ENCODE measurements around the gene TNFSF8.

TNFSF8 gene

GRCh38 chr9:114937516-114937915, 7.1 kb upstream of the TNFSF8 start:
- TF ChIP-seq CTCF (conservative IDR thresholded peaks at IDR 0.05; ENCODE audit: low read length): no peak
- DNase-seq (ENCODE audit: low read depth): no peak

DNA sequence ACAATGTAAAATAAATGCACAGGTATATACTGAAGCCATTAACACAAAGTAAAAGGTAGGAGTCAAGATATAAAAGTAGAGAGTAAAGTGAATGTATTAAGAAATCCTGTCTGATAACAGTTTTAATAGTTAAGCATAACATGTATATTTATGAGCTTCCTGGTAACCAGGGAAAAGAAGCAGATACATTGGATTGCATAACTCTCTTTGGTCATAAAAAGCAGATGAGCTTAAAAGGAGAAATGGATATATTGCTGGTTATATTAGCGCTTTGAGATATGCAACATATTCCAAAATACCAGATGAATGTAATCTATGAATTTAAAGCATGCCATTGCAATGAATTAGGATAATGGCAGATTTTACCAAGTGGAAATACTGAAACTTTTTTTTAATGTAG, 6.2 kb upstream of the TNFSF8 start:
- no peak for TF ChIP-seq CTCF (conservative IDR thresholded peaks at IDR 0.05; ENCODE audit: low read length)
- H3K4me3 ChIP-seq (ENCODE audit: low read length): no peak overlapping the region
- peak; percentile 36 for DNase-seq (ENCODE audit: low read depth)

More at GRCh38 chr9:114937516-114937915, 7.1 kb upstream of the TNFSF8 start:
- H3K4me3 ChIP-seq (ENCODE audit: low read length): no peak overlapping the region

GRCh38 chr9:114935119-114935518, 4.7 kb upstream of the TNFSF8 start:
- no peak for DNase-seq (ENCODE audit: low read depth)
- TF ChIP-seq CTCF (conservative IDR thresholded peaks at IDR 0.05; ENCODE audit: low read length): no peak
- no peak overlapping the region for H3K4me3 ChIP-seq (ENCODE audit: low read length)

DNA sequence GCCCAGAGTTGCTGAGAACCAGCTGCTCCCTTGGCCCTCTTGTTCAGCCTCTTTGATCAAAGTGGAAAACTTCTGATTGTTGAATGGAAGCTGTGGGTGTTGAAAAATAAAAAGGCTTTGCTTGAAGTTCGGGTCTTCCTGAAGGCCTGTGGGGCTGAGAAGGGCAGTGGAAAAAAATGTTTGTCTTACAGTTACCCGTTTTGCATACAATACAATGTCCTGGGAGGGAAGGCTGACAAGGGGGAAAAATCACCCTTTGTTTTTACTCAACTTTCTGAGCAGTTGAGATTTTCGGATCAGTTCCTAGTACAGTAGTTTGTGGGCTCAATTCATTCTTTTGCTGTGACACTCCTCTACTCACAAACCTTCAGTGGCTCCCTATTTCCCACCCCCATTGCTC, 2.1 kb upstream of the TNFSF8 start:
- TF ChIP-seq CTCF (conservative IDR thresholded peaks at IDR 0.05; ENCODE audit: low read length): no peak
- H3K4me3 ChIP-seq (ENCODE audit: low read length): no peak overlapping the region
- DNase-seq (ENCODE audit: low read depth): no peak

- no peak overlapping the region for H3K4me3 ChIP-seq (ENCODE audit: low read length)
- DNase-seq (ENCODE audit: low read depth): no peak
- TF ChIP-seq CTCF (conservative IDR thresholded peaks at IDR 0.05; ENCODE audit: low read length): no peak
These were observed 1.0 kb upstream of the TNFSF8 start for GRCh38 chr9:114931407-114931806.

- DNase-seq (ENCODE audit: low read depth): no peak
- no peak overlapping the region for H3K4me3 ChIP-seq (ENCODE audit: low read length)
- TF ChIP-seq CTCF (conservative IDR thresholded peaks at IDR 0.05; ENCODE audit: low read length): no peak
These were observed 1.2 kb downstream of the TNFSF8 start for GRCh38 chr9:114929201-114929600.

- no peak for TF ChIP-seq CTCF (conservative IDR thresholded peaks at IDR 0.05; ENCODE audit: low read length)
- H3K4me3 ChIP-seq (ENCODE audit: low read length): no peak overlapping the region
- no peak for DNase-seq (ENCODE audit: low read depth)
These were observed 1.7 kb downstream of the TNFSF8 start for GRCh38 chr9:114928671-114929070.

Measured in AG10803 (cell line).